GM19240 (cell line): Measurements from ENCODE around the gene NPFF.
"Not testable (repeated sequence)": the region's sequence is repeated elsewhere in the genome, so short reads cannot be mapped to it uniquely, and the experiment has no call there.

Source experiments
- DNase-seq: peaks from one replicate; pipeline ENCODE4 v3.0.0; 2011; ENCODE audit warnings: low spot score; ENCODE audit not compliant: insufficient read length

Gene NPFF, protein sequence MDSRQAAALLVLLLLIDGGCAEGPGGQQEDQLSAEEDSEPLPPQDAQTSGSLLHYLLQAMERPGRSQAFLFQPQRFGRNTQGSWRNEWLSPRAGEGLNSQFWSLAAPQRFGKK

DNA sequence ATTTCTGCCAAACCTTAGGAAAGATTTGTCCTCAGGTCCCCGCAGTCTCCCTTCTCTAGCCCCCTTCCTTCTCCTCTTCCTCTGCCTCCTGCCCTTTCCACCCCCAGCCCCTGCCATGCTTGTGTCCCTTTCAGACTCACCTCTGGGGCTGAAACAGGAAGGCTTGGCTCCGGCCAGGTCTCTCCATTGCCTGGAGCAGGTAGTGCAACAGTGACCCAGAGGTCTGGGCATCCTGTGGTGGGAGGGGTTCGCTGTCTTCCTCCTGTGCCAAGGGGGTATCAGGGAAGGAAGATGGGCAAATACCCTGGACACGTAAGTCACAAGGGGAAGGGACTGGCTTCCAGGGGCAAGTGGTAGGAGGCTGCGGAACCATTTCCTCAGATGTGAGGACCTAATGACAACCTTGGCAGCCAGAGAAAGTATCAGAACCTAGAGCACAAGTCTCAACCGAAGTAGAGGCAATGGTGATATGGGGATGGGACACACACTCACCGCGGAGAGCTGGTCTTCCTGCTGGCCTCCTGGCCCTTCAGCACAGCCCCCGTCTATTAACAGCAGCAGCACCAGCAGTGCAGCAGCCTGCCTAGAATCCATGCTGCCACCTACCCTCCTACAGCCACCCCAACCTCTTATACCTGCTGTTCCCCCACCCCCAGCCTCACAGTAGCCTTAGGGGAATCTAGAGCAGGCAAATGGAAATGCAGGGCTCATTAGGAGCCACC is at the start of gene NPFF:
Gene NPFF (minus strand): TSS at position 604 of the 722 bp plus-strand sequence. CDS start 10 bp downstream, at position 594.
- no peak for DNase-seq

DNA sequence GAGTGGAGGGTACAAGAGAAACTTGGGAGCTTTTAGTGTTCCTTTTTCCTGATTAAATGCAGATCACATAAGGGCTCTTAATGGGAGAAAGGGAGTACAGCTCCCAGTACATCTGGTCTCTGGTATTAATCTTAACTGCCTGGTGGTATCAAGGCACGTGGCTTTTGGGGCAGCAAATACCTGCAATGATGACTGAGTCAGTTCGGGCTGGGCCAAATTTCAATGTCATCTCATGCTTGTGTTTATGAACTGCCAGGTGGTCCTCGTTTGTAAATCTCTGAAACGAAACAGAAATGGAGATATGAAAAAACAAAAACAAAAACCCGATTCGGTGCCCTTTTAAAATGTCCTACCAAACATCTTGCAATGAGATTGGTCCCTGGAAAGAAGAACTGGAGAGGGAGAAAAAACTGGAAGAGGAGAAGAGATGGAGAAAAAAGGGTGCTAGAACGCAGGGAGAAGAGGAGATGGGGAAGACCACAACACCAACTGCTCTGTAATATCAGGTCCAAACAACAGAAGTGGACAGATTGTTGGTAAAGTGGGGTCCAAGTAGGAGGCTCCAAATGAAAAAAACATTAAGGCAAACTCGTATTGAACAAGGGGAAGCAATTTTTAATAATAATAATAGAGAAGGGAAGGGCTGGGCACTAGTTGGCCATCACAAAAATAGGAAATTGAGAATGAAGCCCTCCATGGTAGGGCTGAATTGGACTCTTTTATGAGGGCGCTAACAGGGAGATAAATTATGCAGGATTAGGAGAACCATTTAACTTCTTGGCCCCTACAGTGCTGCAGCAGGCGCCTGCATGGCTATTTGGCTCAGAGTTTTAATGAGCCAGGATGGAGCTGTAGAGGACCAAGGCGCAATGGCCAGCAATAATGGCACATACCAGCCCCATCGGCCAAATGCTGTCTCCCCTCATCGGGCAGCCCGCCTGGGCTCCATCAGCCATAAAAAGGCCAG is 45.4 kb upstream of the NPFF start:
- DNase-seq: no peak

DNA sequence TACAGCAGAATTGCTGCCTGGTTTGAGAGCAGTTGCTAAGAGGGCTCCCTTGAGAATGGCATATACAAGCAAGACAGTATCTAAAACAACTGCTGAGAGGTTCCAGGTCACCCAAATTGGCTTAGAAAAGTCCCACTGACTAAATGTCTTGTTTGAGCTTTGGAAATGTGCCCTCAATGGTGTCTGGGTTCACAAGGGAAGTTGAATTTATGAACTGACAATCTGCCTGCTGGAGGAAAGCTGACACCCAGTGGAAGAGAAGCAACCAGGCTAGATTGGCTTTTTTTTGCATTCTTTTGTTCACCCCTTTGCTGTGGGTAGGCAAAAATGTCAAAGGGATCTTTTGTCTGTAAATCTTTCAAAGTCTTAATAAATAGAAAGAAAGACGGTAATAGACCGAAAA is 44.6 kb upstream of the NPFF start:
- no peak for DNase-seq

DNA sequence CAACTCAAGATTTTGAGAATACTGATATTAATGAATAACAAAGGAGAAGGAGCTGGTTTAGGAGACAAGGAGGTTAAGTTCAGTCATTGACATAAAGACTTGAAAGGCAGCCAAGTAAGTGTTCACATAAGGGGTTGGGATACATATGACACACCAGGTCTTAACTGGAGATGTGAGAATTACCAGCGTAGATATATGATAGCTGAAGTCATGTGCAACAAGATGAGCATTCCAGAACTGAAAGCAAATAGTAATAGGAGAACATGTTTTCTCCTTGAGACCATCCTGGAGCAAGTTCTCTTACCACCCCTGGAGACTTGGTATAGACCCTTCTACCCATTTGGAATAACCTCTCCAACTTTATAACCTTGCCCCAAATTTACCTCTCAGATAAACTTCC is 43.3 kb upstream of the NPFF start:
- DNase-seq: no peak

DNA sequence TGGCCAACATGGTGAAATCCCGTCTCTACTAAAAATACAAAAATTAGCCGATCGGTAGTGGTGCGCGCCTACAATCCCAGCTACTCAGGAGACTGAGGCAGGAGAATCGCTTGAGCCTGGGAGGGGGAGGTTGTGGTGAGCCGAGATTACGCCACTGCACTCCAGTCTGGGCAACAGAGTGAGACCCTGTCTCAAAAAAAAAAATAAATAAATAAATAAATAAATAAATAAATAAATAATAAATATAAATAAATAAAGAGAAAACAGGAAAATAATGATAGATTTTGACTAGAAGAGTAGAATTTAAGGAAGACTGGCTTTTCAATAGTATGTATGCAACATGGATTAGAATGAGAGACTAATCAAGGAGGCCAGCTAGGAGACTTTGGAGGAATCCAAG is 42.8 kb upstream of the NPFF start:
- DNase-seq: not testable (repeated sequence)

DNA sequence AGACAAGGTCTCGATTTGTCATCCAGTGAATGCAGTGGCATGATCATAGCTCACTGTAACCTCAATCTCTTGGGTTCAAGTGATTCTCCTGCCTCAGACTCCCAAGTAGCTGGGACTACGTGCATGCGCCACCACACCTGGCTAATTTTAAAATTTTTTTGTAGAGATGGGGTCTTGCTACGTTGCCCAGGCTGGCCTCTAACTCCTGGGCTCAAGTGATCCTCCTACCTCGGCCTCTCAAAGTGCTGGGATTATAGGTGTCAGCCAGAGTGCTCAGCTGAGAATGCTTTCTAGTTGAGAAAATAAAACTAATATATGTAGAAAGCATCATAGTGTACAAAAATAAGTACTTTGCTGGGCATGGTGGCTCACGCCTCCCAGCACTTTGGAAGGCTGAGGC is 41.1 kb upstream of the NPFF start:
- DNase-seq: not testable (repeated sequence)

DNA sequence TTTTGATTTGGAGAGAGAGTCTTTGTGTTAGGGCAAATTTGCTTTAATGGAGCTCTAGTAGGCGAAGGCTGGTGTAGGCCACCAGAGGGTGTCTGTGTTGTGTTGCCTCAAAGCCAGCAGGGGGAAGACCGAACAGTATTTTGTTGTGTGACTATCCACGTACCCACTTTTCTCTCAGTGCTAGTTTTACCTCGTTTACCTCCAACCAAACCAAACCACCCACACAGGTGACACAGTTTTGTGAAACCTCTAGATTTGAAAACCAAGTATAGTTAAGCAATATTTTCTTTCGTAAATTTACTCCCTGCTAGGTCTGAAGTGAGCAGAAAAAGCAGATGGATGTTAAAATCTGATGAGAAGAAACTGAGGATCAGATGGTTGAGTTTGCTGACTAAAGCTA is 36.3 kb upstream of the NPFF start:
- peak; percentile 56 for DNase-seq

DNA sequence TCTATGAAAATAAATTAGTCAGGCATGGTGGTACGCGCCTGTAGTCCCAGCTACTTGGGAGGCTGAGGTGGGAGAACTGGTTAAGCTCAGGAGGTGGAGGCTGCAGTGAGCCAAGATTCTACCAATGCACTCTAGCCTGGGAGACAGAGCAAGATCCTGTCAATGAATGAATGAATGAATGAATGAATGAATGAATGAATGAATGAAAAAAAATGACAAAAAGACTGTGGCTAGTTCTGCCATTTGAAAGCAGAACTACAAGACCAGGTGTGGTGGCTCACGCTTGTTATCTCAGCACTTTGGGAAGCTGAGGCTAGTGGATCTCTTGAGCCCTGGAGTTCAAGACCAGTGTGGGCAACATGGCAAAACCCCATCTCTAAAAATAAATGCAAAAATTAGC is 32.2 kb upstream of the NPFF start:
- no peak for DNase-seq

DNA sequence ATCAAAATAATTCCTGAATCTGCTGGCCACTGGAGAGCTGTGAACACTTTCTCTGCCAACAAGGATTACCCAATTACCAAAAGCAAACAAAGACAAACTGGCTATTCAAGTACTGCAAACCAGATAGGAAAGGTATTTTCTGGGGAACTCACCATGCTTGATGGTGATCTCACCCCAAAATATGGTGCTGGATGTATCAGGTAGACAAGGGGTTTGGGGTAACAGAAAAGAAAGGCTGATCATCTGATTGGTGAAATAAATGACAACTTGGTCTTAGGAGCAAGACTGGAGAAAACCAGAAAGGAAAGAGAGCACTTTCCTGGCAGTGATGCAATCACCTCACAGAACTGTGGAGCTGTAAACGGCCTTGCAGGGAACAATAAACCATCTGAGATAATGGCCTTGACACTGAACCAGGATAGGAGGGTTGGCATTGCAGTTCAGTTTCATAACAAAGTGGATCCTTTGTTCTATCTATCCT is 31.0 kb upstream of the NPFF start:
- no peak for DNase-seq

DNA sequence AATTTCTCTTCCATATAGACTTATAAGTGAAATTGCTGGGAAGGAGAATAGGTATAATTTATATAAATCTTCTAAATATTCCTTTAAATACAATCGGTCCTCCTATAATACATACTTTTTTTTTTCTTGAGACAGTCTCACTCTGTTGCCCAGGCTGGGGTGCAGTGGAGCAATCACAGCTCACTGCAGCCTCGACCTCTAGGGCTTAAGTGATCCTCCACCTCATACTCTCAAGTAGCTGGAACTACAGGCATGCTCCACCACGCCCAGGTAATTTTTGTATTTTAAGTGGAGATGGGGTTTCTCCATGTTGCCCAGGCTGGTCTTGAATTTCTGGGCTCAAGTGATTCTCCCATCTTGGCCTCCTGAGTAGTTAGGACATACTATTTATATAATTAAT is 29.7 kb upstream of the NPFF start:
- no peak for DNase-seq

DNA sequence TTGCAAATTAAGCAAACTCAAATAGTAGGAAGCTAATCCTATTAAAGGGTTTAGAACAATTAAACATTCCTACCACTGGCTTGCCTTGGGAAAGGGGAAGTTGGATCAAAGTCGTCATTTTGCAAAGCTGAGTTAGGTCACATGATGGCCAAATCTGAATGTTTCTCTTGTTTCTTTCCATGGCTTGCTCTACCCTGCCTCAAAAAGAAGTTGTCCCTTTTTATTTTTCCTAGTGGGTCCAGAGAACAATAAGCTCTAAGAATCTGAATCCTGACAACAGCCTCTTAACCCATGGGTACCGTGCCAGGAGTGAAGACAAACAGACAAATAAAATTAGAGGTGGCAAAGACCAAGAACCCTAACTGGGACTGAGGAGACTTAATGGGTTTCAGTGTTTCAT is 26.2 kb upstream of the NPFF start:
- no peak for DNase-seq

DNA sequence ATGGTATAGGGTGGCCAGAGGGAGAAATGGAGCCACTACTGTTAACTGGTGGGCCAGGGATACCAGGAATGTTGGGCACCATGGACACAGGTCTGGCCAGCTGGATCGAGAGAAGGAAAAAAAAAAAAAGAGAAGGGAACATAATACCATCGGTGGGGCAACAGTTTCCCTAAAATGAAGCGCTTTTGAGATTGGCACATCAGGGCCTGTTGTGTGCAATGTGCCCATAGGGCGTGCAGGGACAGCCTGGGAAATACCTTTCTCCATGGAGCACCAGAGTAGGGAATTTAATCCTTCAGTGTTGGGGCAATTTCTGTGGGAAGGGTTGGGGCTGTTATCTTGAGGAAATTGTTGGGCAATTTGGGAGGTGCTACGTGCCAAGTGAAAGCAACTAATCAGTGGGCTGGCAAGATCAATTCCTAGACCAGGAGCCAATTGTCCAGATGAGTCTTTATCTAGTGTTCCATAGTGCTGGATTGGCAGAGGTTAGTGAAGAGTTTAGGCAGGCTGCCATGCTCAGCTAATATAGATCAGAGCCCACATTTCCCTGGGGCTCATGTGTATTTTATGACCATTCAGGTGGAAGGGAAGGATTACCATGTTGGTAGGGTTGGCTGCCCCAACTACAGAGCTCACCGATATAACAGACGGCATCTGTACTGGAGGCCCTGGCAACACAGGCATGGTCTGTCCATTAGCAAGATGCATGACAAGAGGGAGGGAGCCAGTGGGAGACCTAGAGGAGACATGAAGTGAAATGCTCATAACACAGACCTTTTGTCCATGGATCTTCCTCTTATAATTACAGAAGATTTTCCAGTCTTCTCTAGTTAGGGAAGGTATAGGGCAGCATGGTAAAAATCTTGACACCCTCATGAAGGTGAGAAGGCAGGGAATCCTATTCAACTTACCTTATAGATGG is 25.5 kb upstream of the NPFF start:
- no peak for DNase-seq

DNA sequence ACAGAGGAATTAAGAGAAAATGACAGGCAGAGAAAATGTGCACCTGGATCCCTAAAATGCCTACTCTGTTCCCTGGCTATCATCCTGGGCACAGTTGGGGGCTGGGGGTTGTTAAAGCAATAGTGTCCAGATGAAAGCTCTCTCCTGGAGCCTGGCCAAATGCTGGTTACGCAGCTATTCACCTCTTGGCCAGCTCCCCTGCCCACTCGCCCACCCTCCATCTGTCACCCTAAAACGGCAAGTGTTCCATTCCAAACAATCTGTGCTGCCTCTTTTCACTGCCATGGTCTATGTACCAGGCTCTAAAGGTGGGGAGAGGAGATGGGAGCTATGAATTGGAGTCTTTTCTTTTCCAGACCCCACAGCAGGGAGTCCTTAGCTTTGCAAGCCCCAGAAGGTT is 24.7 kb upstream of the NPFF start:
- no peak for DNase-seq

DNA sequence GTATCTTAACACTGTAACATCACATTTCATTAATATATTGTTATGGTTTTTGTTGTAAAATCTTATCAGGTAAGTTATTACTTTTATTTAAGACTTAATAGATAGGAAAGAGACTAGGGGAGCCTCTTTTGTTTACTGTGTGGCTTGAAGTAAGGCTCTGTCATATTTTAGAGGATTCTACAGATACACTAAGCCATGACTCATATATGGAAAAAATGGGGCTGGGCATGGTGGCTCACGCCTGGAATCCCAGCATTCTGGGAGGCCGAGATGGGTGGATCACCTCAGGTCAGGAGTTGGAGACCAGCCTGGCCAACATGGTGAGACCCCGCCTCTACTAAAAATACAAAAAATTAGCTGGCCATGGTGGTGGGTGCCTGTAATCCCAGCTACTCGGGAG is 23.6 kb upstream of the NPFF start:
- DNase-seq: no peak

DNA sequence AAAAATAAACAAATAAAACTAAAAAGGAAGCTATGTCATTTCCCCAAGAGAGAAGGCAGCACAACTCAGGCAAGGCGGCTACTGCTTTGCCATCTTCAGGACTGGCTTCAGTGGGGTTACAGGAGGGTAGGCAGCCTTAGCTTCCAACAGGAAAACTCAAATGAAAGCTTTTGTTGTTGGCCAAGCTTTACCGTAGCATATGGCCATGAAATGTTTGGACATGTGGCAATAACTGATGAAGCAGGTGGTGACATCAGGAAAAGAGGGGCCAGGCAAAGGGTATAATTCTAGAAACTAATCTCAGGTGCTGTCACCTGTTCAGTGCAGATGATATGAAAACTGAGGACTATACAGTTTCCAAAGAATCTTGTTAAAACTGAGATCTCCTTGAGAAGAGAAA is 22.8 kb upstream of the NPFF start:
- no peak for DNase-seq

DNA sequence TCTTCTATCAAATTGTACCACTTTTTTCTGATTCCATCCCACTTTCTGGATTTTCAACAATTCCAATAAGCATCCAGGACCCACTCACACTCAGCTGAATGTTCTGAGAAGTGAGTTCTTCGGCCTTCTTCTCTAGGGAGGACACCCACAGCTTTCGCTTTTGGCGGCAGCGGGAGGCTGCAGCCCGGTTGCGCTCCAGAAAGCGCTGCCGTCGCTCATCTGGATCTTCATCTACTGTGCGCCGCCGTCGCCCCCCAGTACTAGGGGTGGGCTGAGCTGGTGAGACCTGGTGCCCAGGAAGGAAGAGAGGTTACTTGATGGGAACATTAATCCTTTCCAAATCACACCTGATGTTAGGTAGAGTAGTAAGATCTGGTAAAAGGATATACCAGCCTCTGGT is 17.2 kb upstream of the NPFF start:
- DNase-seq: no peak

DNA sequence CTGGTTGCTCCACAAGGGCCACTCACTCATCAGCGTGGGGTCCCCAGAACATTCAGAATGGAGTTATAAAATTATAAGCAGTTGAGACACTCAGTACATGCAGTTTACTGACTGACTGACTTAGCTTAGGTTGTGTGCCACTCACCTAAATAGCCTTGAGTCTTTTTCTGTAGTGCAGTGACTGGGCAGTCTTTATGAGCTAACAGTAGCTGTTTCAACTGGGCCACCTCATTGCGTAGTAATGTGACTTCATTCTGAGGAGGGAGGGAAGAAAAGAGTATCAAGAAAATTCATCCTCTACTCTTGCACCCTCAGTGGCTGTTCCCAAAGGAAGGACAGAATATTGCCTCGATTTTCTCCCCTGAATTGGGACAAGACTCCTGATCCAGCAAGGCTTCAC is 15.8 kb upstream of the NPFF start:
- no peak for DNase-seq

DNA sequence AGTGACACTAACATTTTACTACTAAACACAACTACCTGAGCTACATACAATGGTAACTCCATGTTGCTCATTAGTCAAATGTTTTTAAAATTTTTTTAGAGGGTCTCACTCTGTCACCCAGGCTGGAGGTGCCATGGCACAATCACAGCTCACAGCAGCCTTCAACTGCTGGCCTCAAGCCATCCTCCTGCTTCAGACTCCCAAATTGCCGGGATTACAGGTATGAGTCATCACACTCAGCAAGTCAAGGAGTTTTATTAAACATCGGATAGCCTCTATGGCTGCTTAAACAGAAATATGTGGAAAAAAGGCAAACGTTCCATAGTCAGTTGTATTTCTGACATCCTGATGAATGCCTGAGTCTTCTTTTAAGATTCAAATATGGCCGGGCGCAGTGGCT is 11.1 kb upstream of the NPFF start:
- DNase-seq: no peak

DNA sequence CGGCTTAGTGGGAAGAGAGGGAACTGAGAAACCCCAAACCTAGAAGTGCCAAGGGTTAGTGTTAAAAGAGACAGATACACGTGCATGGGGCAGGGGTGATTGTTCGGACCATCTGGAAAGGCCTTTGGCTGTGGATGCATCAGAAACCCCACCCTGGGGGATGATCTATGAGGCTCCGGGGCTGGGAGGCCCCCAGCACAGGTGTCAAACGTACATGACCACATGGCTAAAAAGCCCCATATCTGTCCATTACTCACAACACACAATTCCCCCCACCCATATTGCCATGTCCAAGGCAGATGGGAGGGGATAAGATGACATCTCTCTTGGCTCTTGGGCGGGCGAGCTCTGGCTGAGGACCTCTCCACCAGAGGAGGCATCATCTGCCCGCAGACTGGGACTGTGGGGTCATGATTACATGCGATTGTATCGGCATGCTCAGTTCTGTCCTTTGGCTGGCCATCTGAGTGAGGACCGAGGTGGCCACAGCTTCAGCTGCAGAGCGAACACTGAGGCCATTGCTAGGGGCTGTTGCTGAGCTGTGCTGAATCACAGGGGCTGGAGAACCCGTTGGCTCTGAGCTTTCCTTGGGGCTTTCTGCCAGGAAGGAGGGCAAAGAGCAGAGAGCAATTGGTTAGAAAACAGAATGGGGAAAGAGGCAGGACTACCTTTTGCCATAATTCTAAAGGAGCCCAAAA is 9.6 kb upstream of the NPFF start:
- no peak for DNase-seq

DNA sequence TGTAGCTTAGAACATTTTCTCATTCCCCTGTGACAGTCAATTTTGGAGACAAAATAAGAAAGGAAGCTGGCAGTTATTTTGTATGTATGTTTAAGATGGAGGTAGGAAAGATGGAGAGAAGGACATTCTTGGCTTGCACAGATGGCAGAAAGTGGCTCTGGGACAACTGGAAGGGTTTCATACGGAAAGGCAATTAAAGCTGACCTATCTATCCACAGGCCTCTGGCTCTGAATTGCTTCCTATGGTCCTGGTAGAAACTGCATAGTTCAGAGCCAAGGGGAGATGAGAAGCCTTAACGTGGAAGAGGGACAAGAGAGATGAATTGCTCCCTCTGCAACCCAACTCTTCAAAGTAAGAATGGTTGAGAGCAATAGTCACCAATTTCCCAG is 8.0 kb upstream of the NPFF start:
- no peak for DNase-seq
